Ovary (tissue), 9 donors: Measurements from ENCODE around the gene ZNG1B. TPM values are rescaled to one million over a fixed set of nuclear protein-coding genes. Genes with fewer than 3 reads are reported as not detected.
A peak's percentile ranks its signal among the peaks of the same experiment; 100 is the strongest.
"Not testable (repeated sequence)": the region's sequence is repeated elsewhere in the genome, so short reads cannot be mapped to it uniquely, and the experiment has no call there.

ENCODE experiments used
- DNase-seq, 5 donors: peaks; one replicate each; pipeline ENCODE4 v3.0.0-alpha.2; 2019 to 2020
- H3K27ac ChIP-seq, 2 donors: fragments of 200-600 bp; one replicate each; pipeline versions ENCODE4 v1.5.1 to v1.8.0; 2019 to 2022
- H3K27me3 ChIP-seq: fragments of 200-600 bp; one replicate; pipeline ENCODE4 v1.8.0; 2022
- H3K36me3 ChIP-seq: fragments of 200-600 bp; sonication (generic); one replicate; pipeline ENCODE4 v1.5.1; 2019
- H3K4me1 ChIP-seq: one replicate; pipeline ENCODE4 v1.8.1; 2013; ENCODE audit warnings: mild to moderate bottlenecking, moderate library complexity; ENCODE audit not compliant: insufficient read depth
- H3K4me3 ChIP-seq: fragments of 200-600 bp; sonication (generic); one replicate; pipeline ENCODE4 v1.5.1; 2017
- H3K9me3 ChIP-seq, 2 donors: fragments of 200-600 bp in 1 of 2; sonication (generic) in 1 of 2; one replicate each; pipeline versions ENCODE4 v1.5.1 to v1.8.1; 2013 to 2019; ENCODE audit warnings: mild to moderate bottlenecking in 1 of 2, moderate library complexity in 1 of 2
- WGBS, 3 donors: extraction: QIAGEN DNeasy Blood & Tissue Kit in 1 of 3; methylation state at CpG; one replicate each; pipeline versions ENCODE4 v1.1.5 to v1.1.7; 2013 to 2017; 5-methylcytosine and 5-hydroxymethylcytosine counted together
- intact Hi-C, 4 donors: fragments of 100-400 bp; cut with DNase I; formaldehyde crosslinking; loops; one replicate each; pipeline versions ENCODE4 v1.11.0 to v1.15.1; 2022 to 2023
- polyA plus RNA-seq, 2 donors: library from polyadenylated mRNA; stranded (reverse); fragments of 200-250 nt in 1 of 2; fragments of 350-450 nt in 1 of 2; fragmentation: Illumina TruSeq in 1 of 2; extraction: RNeasy Lipid Tissue Mini Kit (QIAGEN cat#74804) in 1 of 2; gene quantifications; one replicate each; pipeline ENCODE4 v1.2.3, GENCODE V29; 2013 to 2014
- total RNA-seq, 7 donors: library from RNA; depleted of rRNA in 2 of 7; stranded (reverse); fragments of >200 nt in 2 of 7; fragmentation: NEBNext Ultra II Directional in 3 of 7; extraction: Animal tissue kit (Norgen Biotek cat#: 25700) in 3 of 7; gene quantifications; one replicate each; pipeline versions ENCODE4 v1.1.0 to v1.2.4, GENCODE V29; 2016 to 2023
- donor health status: DM: no; HTN: no; CAD: no; lungs with moderate emphysema.
- donor health status: DM: no; HTN: no; CAD: no.
- donor health status: Bipolar disorder and iron deficiency.
- donor health status: DM: yes; HTN: yes; CAD: no.
- donor health status: DM: no; HTN: no; CAD: no.
- donor health status: DM: yes; HTN: yes; CAD: no.

ZNG1B gene
- total and polyA plus RNA-seq, 9 donors: 18.0 to 31.2 (median 27.5) TPM

DNA sequence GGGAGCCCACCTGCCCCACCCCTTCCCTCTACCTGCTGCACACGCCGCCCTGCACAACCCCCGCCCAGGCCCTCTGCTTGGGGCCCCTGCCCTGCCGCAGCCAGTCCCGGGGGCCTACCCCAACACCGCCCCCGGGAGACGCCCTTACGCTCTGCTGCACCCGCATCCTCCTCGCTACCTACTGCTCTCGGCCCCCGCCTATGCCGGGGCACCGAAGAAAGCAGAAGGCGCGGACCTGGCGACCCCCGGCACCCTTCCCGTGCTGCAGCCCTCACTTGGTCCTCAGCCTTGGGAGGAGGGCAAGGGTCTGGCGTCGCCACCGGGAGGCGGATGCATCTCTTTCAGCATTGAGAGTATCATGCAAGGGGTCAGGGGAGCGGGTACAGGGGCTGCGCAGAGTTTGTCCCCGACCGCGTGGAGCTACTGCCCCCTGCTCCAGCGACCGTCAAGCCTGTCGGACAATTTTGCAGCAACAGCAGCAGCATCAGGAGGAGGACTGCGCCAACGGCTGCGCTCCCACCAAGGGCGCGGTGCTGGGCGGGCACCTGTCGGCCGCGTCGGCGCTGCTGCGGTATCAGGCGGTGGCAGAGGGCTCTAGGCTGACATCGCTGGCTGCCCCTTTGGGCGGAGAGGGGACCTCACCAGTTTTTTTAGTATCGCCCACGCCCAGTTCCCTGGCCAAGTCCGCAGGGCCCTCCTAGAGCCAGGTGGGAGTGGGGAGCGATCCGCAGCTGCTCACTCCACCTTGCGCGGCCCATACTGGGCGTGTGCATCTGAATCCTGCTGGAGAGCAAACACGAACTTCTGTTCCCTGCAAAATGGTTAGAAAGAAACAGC, 62.6 kb downstream of the ZNG1B start:
- H3K4me1 ChIP-seq, H3K27me3 ChIP-seq, H3K36me3 ChIP-seq, H3K27ac ChIP-seq, H3K4me3 ChIP-seq, H3K9me3 ChIP-seq, DNase-seq, intact Hi-C loops: not testable (repeated sequence)
- 5 to 6% methylated on average over 21 to 48 of the region's 56 CpGs; no CpG with 5 or more reads in 1 of the 3 donors for WGBS, 3 donors

DNA sequence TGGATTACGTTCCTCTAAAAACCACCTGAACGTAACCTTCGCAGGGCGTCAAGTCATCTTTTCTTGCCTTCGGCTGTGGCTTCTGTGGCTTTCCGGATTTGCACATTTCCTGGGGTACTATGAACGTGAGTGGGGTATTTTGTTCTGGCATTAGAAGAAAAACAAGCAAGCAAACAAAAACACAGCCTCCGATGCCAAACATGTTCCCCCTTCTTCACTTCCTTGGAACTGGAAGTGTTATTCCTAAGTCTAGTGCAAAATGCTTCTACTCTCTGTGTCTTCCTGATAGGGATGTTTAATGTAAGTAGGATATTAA, 63.2 kb downstream of the ZNG1B start:
- H3K27ac ChIP-seq, intact Hi-C loops, H3K4me3 ChIP-seq, DNase-seq, H3K9me3 ChIP-seq, H3K4me1 ChIP-seq, H3K27me3 ChIP-seq, H3K36me3 ChIP-seq: not testable (repeated sequence)
- 29 to 30% methylated on average over 8 of the region's 8 CpGs; no CpG with 5 or more reads in 1 of the 3 donors for WGBS, 3 donors

DNA sequence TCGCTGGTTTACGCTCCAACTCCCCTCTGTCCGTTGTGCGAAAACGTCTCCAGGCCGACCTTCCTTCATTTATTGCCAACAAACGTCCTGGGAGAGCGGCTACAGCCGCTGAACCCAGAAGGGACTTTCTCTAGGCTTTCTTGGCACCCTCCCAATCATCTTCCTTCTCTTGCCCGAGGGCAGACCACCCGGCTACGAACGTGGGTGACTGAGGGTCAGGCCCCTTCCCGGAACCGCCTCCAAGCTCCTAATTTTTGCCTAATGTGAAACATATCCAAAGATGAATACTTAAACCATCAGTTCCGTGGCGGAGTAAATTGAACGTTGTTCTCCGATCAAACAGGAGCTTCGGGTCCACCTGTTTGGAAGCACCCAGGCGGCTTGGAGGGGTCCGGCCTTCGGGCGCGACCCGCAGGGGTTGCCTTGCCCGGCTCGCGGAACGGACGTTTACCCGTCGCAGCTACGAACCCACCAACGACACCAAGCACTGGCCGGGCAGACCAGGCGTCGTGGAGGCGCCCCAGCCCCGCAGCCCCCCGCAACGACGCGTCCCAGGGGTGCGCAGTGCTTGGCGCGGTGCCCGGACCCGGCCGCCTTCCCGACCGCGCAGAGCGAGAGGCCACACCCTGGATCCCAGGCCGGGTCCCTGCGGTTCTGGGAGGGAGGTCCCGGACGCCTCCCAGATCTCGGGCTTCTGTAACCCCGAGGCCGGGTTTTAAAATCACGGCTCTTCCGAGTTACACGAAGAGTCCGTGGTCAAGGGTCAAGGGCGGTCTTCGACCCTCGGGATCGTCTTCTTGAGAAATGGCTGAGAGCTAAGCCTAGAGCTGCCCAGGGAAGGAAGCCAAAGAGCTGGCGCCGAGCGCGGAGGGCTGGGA, 65.0 kb downstream of the ZNG1B start:
- H3K4me3 ChIP-seq: peak overlapping the region; percentile 21
- WGBS, 3 donors: 5% methylated on average over 64 to 72 of the region's 73 CpGs; no CpG with 5 or more reads in 1 of the 3 donors
- H3K36me3 ChIP-seq, DNase-seq, intact Hi-C loops, H3K9me3 ChIP-seq, H3K27me3 ChIP-seq, H3K27ac ChIP-seq, H3K4me1 ChIP-seq: not testable (repeated sequence)

DNA sequence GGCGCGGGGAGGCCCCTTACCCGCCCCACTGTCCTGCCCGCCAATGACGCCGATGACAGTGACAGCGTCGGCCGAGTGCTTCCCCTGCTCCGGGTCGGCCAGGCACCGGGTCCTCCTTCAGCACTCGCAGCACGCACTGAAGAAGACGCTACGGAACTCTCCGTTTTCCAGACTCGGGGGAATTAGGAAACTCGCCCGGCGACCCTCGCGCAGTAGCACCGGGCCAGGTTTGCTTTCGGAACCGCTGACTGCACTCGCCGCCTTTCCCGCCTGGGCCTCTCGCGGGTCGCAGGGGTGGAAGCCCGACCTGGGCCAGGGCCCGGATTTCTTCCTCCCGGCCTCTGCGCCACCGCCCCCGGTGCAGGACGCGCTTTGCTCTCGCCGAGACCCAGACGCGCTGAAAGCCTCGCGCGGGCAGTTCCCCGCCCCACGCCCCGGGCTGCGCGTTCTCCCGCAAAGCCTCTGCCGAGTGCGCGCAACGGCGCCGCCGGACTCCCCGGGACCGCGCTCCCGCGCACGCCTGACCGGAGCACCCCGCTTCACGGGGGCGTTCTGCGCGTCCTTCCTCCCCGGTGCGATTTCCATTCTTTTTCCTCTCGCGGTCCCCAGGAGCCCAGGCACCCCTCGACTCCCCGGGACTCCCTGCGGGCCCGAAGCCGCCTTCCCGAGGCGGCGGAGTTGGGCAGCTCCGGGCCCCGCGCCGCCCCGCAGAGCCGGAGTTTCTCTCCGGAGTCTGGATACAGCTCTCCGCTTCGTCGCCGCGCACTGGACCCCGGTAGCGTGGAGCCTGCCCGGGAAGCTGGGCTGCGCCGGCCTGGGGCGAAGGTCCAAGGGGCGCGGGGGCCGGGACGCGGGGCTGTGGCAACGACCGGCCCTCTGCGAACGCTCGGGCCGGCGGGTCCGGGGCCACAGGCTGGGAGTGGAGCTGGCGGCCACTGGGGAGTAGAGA, 65.9 kb downstream of the ZNG1B start:
- H3K4me3 ChIP-seq: peak overlapping the region; percentile 21
- H3K9me3 ChIP-seq, H3K27me3 ChIP-seq, H3K4me1 ChIP-seq, H3K36me3 ChIP-seq, H3K27ac ChIP-seq, intact Hi-C loops: not testable (repeated sequence)
- 1 to 3% methylated on average over 80 to 116 of the region's 116 CpGs; no CpG with 5 or more reads in 1 of the 3 donors for WGBS, 3 donors
- peak in 1 of 5 donors; percentile 15 for DNase-seq

DNA sequence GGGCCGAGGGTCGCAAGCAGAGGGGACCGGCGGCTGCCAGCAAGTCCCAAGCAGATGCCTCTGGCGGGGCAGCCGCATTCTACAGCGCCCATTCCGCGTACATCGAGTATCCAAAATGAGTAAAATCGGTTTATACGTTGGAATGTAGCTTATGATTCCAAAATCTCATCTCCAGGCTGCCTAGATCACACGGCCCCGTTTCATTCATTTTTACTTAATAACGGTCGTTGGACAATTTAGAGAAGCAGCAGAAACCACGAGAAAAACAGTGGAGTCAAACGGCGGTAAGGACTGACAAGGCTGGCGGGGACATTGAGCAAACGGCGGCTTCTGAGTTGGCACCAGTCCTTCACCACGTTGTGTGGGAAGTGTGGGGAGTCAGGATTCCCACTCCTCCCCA, 66.6 kb downstream of the ZNG1B start:
- H3K9me3 ChIP-seq, H3K4me1 ChIP-seq, intact Hi-C loops, H3K36me3 ChIP-seq, H3K27me3 ChIP-seq, H3K27ac ChIP-seq: not testable (repeated sequence)
- peak in 1 of 5 donors; percentile 14 for DNase-seq
- peak overlapping the region; percentile 21 for H3K4me3 ChIP-seq
- 13 to 14% methylated on average over 13 to 19 of the region's 23 CpGs; no CpG with 5 or more reads in 1 of the 3 donors for WGBS, 3 donors

DNA sequence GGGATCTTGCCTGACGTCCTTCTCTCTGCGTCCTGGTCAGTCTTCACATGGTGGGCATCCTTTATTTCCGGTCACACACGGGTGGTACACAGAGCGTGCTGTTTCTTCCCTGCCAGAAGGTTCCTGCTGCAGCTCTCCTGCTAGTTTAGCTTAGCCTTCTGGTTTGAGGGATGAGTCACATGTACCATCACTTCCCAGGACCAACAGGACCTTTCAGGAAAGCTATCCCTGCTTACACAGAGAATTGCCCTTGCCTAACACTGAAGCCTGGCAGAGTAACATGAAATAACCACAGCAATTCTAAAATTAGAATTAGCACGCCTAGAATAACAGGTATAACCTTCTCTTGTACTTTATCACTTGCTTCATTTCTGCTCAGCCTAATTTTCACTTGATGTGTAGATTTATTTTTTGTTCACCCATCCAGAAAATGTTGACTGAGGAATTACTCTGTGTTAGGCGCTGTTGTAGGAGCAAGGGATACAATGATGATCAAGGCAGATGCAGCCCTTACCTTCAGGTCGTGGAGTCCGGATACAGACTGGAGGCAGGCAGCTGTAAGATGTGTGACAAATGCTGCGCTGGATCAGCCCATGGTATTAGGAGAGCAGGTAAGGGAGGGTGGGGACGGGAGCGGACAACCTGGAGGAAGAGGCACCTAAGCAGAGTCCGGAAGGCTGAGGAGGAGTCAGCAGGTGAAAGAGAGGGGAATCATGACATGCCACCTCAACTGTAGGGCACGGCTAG, 70.1 kb downstream of the ZNG1B start:
- H3K9me3 ChIP-seq, H3K4me1 ChIP-seq, intact Hi-C loops, H3K4me3 ChIP-seq, H3K27ac ChIP-seq, H3K27me3 ChIP-seq, H3K36me3 ChIP-seq, DNase-seq: not testable (repeated sequence)
- WGBS, 3 donors: 25 to 27% (median 26%) methylated on average over 8 to 13 of the region's 14 CpGs

DNA sequence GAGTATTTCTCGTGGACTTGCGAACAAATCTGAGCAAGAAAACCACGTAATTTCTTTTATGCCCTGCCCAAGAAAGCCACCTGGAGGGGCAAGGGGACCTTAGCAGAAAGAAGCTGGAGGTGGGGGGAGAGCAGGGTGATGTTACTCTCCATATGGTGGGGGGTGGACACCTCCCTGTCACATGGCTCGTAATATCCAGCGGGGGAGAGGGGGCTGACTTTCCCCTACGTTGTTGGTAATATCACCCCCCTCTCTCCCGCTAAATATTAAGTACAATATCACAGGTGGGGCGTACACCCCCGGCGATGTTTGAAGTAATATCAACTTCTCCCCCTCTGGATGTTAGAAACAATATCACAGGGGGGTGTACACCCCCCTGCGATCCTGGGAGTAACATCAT, 70.7 kb downstream of the ZNG1B start:
- intact Hi-C loops, H3K27me3 ChIP-seq: not testable (repeated sequence)

DNA sequence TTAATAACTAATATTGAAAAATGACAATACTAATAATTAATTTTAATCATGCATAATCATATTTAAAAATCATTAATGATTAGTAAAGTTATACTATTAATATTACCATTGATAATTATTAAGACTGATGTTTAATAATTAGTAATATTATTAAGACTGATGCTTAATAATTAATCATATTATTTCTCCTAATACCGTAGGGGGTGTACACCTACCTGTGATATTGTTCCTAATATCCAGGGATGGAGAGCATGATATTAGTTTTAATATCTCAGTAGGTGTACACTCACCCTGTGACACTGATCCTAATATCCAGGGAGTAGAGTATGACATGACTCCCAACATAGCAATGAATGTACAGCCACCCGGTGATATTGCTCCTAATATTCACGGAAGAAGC, 73.4 kb downstream of the ZNG1B start:
- H3K27me3 ChIP-seq, DNase-seq, H3K9me3 ChIP-seq, H3K4me3 ChIP-seq, H3K36me3 ChIP-seq, H3K27ac ChIP-seq, intact Hi-C loops, H3K4me1 ChIP-seq: not testable (repeated sequence)
- WGBS, 3 donors: 50 to 70% methylated on average over 2 to 3 of the region's 3 CpGs; no CpG with 5 or more reads in 1 of the 3 donors

More for the DNA sequence above, 70.7 kb downstream of the ZNG1B start:
- not testable (repeated sequence) for H3K9me3 ChIP-seq, H3K36me3 ChIP-seq, DNase-seq, H3K4me1 ChIP-seq, H3K4me3 ChIP-seq, H3K27ac ChIP-seq
- 37 to 41% (median 38%) methylated on average over 10 to 11 of the region's 11 CpGs for WGBS, 3 donors

DNA sequence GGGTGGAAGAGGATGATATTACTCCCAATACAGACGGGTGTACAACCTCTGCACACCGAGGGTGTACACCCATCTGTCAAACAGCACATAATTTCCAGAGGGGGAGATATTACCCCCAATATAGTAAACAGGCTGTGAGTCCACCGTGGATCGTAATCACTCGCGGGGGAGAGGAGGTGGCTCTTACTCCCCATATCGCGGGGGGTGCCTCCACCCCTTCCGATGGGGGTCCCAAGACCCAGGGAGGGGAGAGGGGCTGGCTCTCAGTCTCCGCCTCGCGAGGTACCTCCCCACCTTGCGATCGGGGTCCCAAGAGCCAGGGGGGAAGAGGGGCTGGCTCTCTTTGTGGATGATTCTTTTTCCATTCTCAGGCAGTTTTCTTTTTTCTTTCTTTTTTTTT, 74.4 kb downstream of the ZNG1B start:
- H3K4me3 ChIP-seq, H3K27me3 ChIP-seq, H3K36me3 ChIP-seq, H3K9me3 ChIP-seq, H3K4me1 ChIP-seq, H3K27ac ChIP-seq, DNase-seq, intact Hi-C loops: not testable (repeated sequence)
- WGBS, 3 donors: 69 to 77% (median 74%) methylated on average over 14 of the region's 14 CpGs

DNA sequence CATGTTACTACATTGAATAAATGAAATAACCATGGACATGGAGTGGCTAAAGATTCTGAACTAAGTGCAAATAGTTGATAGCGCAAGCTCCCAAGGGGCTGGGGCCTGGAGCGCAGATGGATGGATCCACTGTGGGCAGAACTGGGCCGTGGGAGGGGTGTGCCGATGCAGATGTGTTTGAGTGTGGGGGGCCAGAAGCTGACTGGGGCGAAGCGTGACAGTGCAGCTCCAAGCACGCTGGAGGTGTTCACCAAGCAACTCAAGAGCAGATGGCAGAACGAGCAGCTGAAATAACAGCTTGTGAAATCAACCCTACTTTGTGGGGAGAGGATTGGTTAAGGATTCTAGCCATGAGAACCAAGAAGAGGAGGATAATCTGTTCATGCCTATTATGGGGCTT, 78.0 kb downstream of the ZNG1B start:
- H3K4me1 ChIP-seq, intact Hi-C loops, H3K4me3 ChIP-seq, H3K36me3 ChIP-seq, H3K27ac ChIP-seq, DNase-seq, H3K27me3 ChIP-seq, H3K9me3 ChIP-seq: not testable (repeated sequence)
- 79 to 92% (median 89%) methylated on average over 8 of the region's 8 CpGs for WGBS, 3 donors
